GM10266 (cell line): Measurements from ENCODE around the gene MAP3K5.

Source experiments
- DNase-seq: peaks from one replicate; pipeline ENCODE4 v3.0.0; 2012; ENCODE audit errors: extremely low spot score
- TF ChIP-seq, protein P1 (sequence below): IDR thresholded peaks from 2 replicates; pipeline ENCODE4 v1.5.1; 2012; ENCODE audit warnings: mild to moderate bottlenecking, low read depth; ENCODE audit not compliant: control insufficient read depth, insufficient read depth; ENCODE audit errors: missing control alignments

MAP3K5 gene

GRCh38 chr6:136740050-136740974 lies 52.0 kb downstream of the MAP3K5 start:
- no peak for DNase-seq
- TF ChIP-seq, protein P1, sequence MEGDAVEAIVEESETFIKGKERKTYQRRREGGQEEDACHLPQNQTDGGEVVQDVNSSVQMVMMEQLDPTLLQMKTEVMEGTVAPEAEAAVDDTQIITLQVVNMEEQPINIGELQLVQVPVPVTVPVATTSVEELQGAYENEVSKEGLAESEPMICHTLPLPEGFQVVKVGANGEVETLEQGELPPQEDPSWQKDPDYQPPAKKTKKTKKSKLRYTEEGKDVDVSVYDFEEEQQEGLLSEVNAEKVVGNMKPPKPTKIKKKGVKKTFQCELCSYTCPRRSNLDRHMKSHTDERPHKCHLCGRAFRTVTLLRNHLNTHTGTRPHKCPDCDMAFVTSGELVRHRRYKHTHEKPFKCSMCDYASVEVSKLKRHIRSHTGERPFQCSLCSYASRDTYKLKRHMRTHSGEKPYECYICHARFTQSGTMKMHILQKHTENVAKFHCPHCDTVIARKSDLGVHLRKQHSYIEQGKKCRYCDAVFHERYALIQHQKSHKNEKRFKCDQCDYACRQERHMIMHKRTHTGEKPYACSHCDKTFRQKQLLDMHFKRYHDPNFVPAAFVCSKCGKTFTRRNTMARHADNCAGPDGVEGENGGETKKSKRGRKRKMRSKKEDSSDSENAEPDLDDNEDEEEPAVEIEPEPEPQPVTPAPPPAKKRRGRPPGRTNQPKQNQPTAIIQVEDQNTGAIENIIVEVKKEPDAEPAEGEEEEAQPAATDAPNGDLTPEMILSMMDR = no peak

DNA sequence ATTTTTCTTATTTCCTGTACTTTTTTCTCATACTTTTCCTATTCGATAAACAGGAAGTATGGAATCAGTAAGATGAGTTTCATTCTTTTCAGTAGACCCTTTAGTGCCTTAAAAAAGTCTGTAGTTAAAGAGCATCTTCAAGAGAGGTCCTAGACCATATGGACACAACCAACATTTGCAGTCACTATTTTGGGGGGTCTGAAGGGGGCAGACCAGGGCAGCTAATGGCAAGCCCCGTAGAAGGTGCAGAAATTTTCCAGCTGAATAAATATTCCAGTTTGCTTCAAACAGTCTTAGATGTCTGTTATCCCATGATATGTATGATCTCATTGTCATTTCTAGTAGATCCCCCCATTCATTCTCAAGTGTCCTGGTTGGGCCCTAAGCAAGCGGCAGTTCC lies 52.8 kb downstream of the MAP3K5 start:
- no peak for DNase-seq

DNA sequence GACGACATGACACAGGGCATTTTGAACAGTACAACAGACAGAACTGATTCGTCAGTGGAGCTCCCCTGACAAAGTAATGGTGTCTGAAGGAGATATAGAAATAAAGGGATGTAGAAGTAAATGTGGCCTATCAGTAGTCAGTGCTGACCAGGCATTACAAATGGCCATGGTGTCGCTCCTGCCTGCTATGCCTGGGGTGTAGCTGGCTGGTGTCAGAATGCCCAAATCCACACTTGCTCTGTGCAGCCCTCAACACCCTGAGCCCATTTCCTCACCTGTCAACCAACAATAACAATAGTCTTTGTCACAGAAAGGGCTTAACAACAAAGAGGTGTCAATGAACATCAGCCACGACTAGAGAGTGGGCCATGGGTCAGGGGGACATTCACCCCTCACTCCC lies 53.2 kb downstream of the MAP3K5 start:
- no peak for DNase-seq
- TF ChIP-seq, protein P1 = no peak

More for the DNA sequence above, 52.8 kb downstream of the MAP3K5 start:
- TF ChIP-seq, protein P1 = no peak

- DNase-seq = no peak
- TF ChIP-seq, protein P1 = no peak
Observed at GRCh38 chr6:136738692-136739057, 53.6 kb downstream of the MAP3K5 start.

GRCh38 chr6:136737871-136738691 lies 54.2 kb downstream of the MAP3K5 start:
- no peak for DNase-seq
- TF ChIP-seq, protein P1 = no peak

DNA sequence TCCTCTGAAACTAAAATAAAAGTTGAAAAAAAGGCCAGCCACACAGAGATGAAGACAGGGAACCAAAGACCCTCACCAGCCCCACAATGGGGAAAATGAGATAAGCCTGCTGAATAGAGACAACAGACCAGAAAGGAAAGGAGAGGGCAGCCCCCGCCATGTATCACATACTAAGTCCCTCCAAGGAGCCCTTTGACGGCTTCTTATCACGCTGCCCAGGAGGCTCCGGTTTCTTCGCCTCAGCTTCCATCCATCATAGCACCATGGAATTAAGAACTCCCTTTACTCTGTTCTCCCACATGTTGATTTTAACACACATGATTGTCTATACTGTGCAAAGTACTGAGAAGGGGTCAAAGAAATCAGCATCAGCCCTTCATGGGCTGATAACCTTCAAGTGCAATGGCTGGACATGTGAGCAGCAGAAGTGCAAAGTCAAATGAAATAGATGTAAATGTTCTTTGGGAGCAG lies 54.9 kb downstream of the MAP3K5 start:
- DNase-seq = no peak
- TF ChIP-seq, protein P1 = no peak
